NB4 (cell line): ENCODE results near the gene FHDC1.

Experiments
- DNase-seq: peaks from one replicate; pipeline ENCODE4 v3.0.0; 2010; ENCODE audit warnings: low read depth
- H3K4me3 ChIP-seq: one replicate; pipeline ENCODE4 v1.5.1; 2011; ENCODE audit warnings: mild to moderate bottlenecking, low read depth, low read length, moderate library complexity
- CTCF ChIP-seq: IDR thresholded peaks from one replicate; pipeline ENCODE4 v1.5.1; 2012; ENCODE audit warnings: low read depth, low read length
- MAX ChIP-seq: IDR thresholded peaks from 2 replicates; pipeline ENCODE4 v1.6.1; 2011; ENCODE audit warnings: low read depth, low read length
- MYC ChIP-seq: IDR thresholded peaks from 2 replicates; pipeline ENCODE4 v1.6.1; 2011; ENCODE audit warnings: low read depth, low read length
- POLR2A ChIP-seq: IDR thresholded peaks from 2 replicates; pipeline ENCODE4 v1.6.1; 2011; ENCODE audit warnings: mild to moderate bottlenecking; ENCODE audit not compliant: insufficient read length; ENCODE audit errors: extremely low read depth

Gene FHDC1

GRCh38 chr4:152900395-152900794 is 35.7 kb upstream of the FHDC1 start:
- no peak overlapping the region for H3K4me3 ChIP-seq
- TF ChIP-seq POLR2A: no peak
- TF ChIP-seq MYC: no peak
- no peak for DNase-seq

GRCh38 chr4:152901205-152901604 is 34.9 kb upstream of the FHDC1 start:
- no peak overlapping the region for H3K4me3 ChIP-seq
- DNase-seq: no peak
- no peak for TF ChIP-seq POLR2A
- TF ChIP-seq CTCF: no peak
- no peak for TF ChIP-seq MAX
- TF ChIP-seq MYC: no peak

GRCh38 chr4:152903658-152904057 is 32.5 kb upstream of the FHDC1 start:
- no peak overlapping the region for H3K4me3 ChIP-seq
- no peak for DNase-seq
- TF ChIP-seq MAX (no peak), CTCF (no peak), MYC (no peak), POLR2A (no peak)

- no peak for DNase-seq
- TF ChIP-seq CTCF (no peak), MAX (no peak), POLR2A (no peak), MYC (no peak)
- H3K4me3 ChIP-seq: no peak overlapping the region
Measured at GRCh38 chr4:152909901-152910300, 26.2 kb upstream of the FHDC1 start.

GRCh38 chr4:152910521-152910920 is 25.6 kb upstream of the FHDC1 start:
- TF ChIP-seq MYC (no peak), CTCF (no peak), MAX (no peak), POLR2A (no peak)
- no peak for DNase-seq
- no peak overlapping the region for H3K4me3 ChIP-seq

GRCh38 chr4:152917543-152918395 is 18.4 kb upstream of the FHDC1 start:
- no peak overlapping the region for H3K4me3 ChIP-seq
- TF ChIP-seq CTCF (no peak), MYC (no peak), MAX (no peak), POLR2A (no peak)
- no peak for DNase-seq
